HepG2 (cell line): Measurements from ENCODE around the gene CENPL. TPM values are rescaled to one million over a fixed set of nuclear protein-coding genes. Genes with fewer than 3 reads are reported as not detected.

ENCODE experiments used
- BCL6 ChIP-seq: IDR thresholded peaks from 2 replicates; pipeline ENCODE4 v1.6.1; 2016; ENCODE audit warnings: missing genetic modification reagents, missing compliant biosample characterization
- BRCA1 ChIP-seq: sonication (generic); formaldehyde crosslinking; IDR thresholded peaks from 2 replicates; pipeline ENCODE4 v1.4.0; 2020; ENCODE audit warnings: missing genetic modification reagents
- CBX2 ChIP-seq, 2 experiments: fragments of 200-600 bp in 1 of 2; sonication (generic); formaldehyde crosslinking in 1 of 2; IDR thresholded peaks; 2 replicates each; pipeline versions ENCODE4 v1.7.0 to v1.8.1; 2018 to 2022; ENCODE audit warnings: low read depth in 2 of 2, low read length in 1 of 2, mild to moderate bottlenecking in 1 of 2, missing genetic modification reagents in 1 of 2
- DMAP1 ChIP-seq: IDR thresholded peaks from 2 replicates; pipeline ENCODE4 v1.6.1; 2016
- E2F5 ChIP-seq: sonication (generic); formaldehyde crosslinking; conservative IDR thresholded peaks from 2 replicates; pipeline ENCODE4 v1.4.0; 2020; ENCODE audit warnings: missing genetic modification reagents
- EED ChIP-seq: sonication (generic); formaldehyde crosslinking; IDR thresholded peaks from 2 replicates; pipeline ENCODE4 v1.5.0; 2020; ENCODE audit warnings: mild to moderate bottlenecking, missing genetic modification reagents
- FOSL2 ChIP-seq: sonication (generic); formaldehyde crosslinking; IDR thresholded peaks from 2 replicates; pipeline ENCODE4 v1.4.0; 2020; ENCODE audit warnings: missing genetic modification reagents
- GMEB2 ChIP-seq: IDR thresholded peaks from 2 replicates; pipeline ENCODE4 v1.6.1; 2016; ENCODE audit warnings: missing biosample characterization, missing genetic modification reagents, low read depth
- IRF9 ChIP-seq: sonication (generic); formaldehyde crosslinking; IDR thresholded peaks from 2 replicates; pipeline ENCODE4 v1.8.0; 2022; ENCODE audit warnings: missing genetic modification reagents, mild to moderate bottlenecking, borderline replicate concordance
- JUN ChIP-seq: sonication (generic); formaldehyde crosslinking; IDR thresholded peaks from 2 replicates; pipeline ENCODE4 v1.4.0; 2020; ENCODE audit warnings: mild to moderate bottlenecking, missing genetic modification reagents
- SALL2 ChIP-seq: sonication (generic); formaldehyde crosslinking; IDR thresholded peaks from 2 replicates; pipeline ENCODE4 v1.8.1; 2023; ENCODE audit warnings: mild to moderate bottlenecking, missing genetic modification reagents, inconsistent platforms
- SIX1 ChIP-seq: sonication (generic); formaldehyde crosslinking; IDR thresholded peaks from 2 replicates; pipeline ENCODE4 v1.4.0; 2020; ENCODE audit warnings: missing genetic modification reagents, borderline replicate concordance
- STAT5B ChIP-seq: sonication (generic); formaldehyde crosslinking; IDR thresholded peaks from 2 replicates; pipeline ENCODE4 v1.4.0; 2020; ENCODE audit warnings: missing genetic modification reagents
- ZBTB39 ChIP-seq: sonication (generic); formaldehyde crosslinking; IDR thresholded peaks from 2 replicates; pipeline ENCODE4 v1.5.0; 2020; ENCODE audit warnings: missing genetic modification reagents
- ZEB1 ChIP-seq: IDR thresholded peaks from 2 replicates; pipeline ENCODE4 v1.6.1; 2012; ENCODE audit warnings: mild to moderate bottlenecking, low read depth, inconsistent platforms; ENCODE audit not compliant: insufficient replicate concordance
- ZNF354B ChIP-seq: sonication (generic); formaldehyde crosslinking; IDR thresholded peaks from 2 replicates; pipeline ENCODE4 v1.8.0; 2022; ENCODE audit warnings: mild to moderate bottlenecking, missing genetic modification reagents
- ZNF510 ChIP-seq: sonication (generic); formaldehyde crosslinking; IDR thresholded peaks from 2 replicates; pipeline ENCODE4 v1.4.0; 2020; ENCODE audit warnings: low read depth, mild to moderate bottlenecking, missing genetic modification reagents
- ZNF563 ChIP-seq: sonication (generic); formaldehyde crosslinking; IDR thresholded peaks from 2 replicates; pipeline ENCODE4 v1.8.0; 2022; ENCODE audit warnings: mild to moderate bottlenecking, moderate library complexity, missing genetic modification reagents
- ZNF713 ChIP-seq: sonication (generic); formaldehyde crosslinking; IDR thresholded peaks from 2 replicates; pipeline ENCODE4 v1.4.0; 2020; ENCODE audit warnings: mild to moderate bottlenecking, missing genetic modification reagents
- ZNF770 ChIP-seq: sonication (generic); formaldehyde crosslinking; IDR thresholded peaks from 2 replicates; pipeline ENCODE4 v1.5.0; 2020; ENCODE audit warnings: mild to moderate bottlenecking, missing genetic modification reagents
- ZNF781 ChIP-seq: sonication (generic); formaldehyde crosslinking; IDR thresholded peaks from 2 replicates; pipeline ENCODE4 v1.5.1; 2020; ENCODE audit warnings: borderline replicate concordance, mild to moderate bottlenecking, missing genetic modification reagents; ENCODE audit errors: not compliant biosample characterization
- ZNF891 ChIP-seq: sonication (generic); formaldehyde crosslinking; IDR thresholded peaks from 2 replicates; pipeline ENCODE4 v1.5.0; 2020; ENCODE audit warnings: mild to moderate bottlenecking, missing genetic modification reagents
- polyA plus RNA-seq, 8 experiments: library from polyadenylated mRNA; depleted of rRNA in 3 of 8; stranded (reverse) in 7 of 8; unstranded in 1 of 8; fragments of >200 nt; fragmentation: Illumina TruSeq in 4 of 8; extraction: Trizol in 4 of 8; gene quantifications; 2 replicates each; pipeline versions ENCODE4 v1.2.1 to v1.2.3, GENCODE V29; 2011 to 2016; ENCODE audit warnings: low read depth in 4 of 8, missing spikeins in 1 of 8, mixed read lengths in 1 of 8; ENCODE audit not compliant: insufficient read depth in 1 of 8
- total RNA-seq, 5 experiments: library from RNA; depleted of rRNA; stranded (reverse); fragments of >200 nt; fragmentation: Illumina TruSeq; extraction: Trizol; gene quantifications; 2 replicates each; pipeline ENCODE4 v1.2.3, GENCODE V29; 2016; ENCODE audit warnings: low read depth in 1 of 5

Gene CENPL
- total and polyA plus RNA-seq, 2 of the 13 experiments (the other 11 are each of a cell fraction or from before 2014, with no cell fraction given), result 4.4 to 14.2 TPM

- TF ChIP-seq STAT5B (peak; percentile 68; the same call in 1 of the 2 replicates), ZNF713 (CRISPR knock-in tag) (0 out of 2 replicates have a peak, but pooled peaks have one; percentile 55), GMEB2 (CRISPR knock-in tag) (peak; percentile 89), BCL6 (CRISPR knock-in tag) (peak; percentile 16; the same call in 1 of the 2 replicates), CBX2 (IDR thresholded peaks at IDR 0.05; ENCODE audit: low read depth, low read length) (0 out of 2 replicates have a peak, but pooled peaks have one; percentile 50), CBX2 (CRISPR knock-in tag; IDR thresholded peaks at IDR 0.05; ENCODE audit: low read depth) (no peak), ZNF510 (0 out of 2 replicates have a peak, but pooled peaks have one; percentile 73), BRCA1 (CRISPR knock-in tag) (0 out of 2 replicates have a peak, but pooled peaks have one; percentile 31), DMAP1 (CRISPR knock-in tag) (peak; percentile 82; the same call in 1 of the 2 replicates), SIX1 (no peak; the same call in 1 of the 2 replicates), EED (0 out of 2 replicates have a peak, but pooled peaks have one; percentile 33), ZNF781 (peak; percentile 89), SALL2 (CRISPR knock-in tag) (peak; percentile 49; the same call in 1 of the 2 replicates), E2F5 (CRISPR knock-in tag) (0 out of 2 replicates have a peak, but pooled peaks have one; percentile 16), ZNF891 (CRISPR knock-in tag) (0 out of 2 replicates have a peak, but pooled peaks have one; percentile 26), ZEB1 (peak; percentile 81), ZNF770 (CRISPR knock-in tag) (no peak), ZNF563 (CRISPR knock-in tag) (no peak), ZNF354B (CRISPR knock-in tag) (no peak), ZBTB39 (CRISPR knock-in tag) (no peak), IRF9 (CRISPR knock-in tag) (peak; percentile 82; the same call in 1 of the 2 replicates), FOSL2 (CRISPR knock-in tag) (no peak; the same call in 1 of the 2 replicates), JUN (0 out of 2 replicates have a peak, but pooled peaks have one; percentile 36)
Measured at GRCh38 chr1:173867753-173868265, 43.1 kb upstream of the CENPL start, which contains the start of gene GAS5 (continued).
